Subcutaneous abdominal adipose tissue (tissue), 5 donors: ENCODE results near the gene SCAPER.
"Not testable (repeated sequence)": the region's sequence is repeated elsewhere in the genome, so short reads cannot be mapped to it uniquely, and the experiment has no call there.

Experiments used
- H3K27ac ChIP-seq: one replicate; pipeline ENCODE4 v1.7.0; 2013; ENCODE audit warnings: low read depth, mild to moderate bottlenecking, inconsistent platforms, low read length, moderate library complexity
- H3K27me3 ChIP-seq, 5 donors: one replicate each; pipeline ENCODE4 v1.7.0; 2013; ENCODE audit warnings: low read length in 5 of 5, inconsistent platforms in 1 of 5; ENCODE audit not compliant: control insufficient read depth in 5 of 5, insufficient read depth in 4 of 5
- H3K36me3 ChIP-seq, 5 donors: one replicate each; pipeline ENCODE4 v1.7.0; 2013; ENCODE audit warnings: low read length in 5 of 5; ENCODE audit not compliant: control insufficient read depth in 5 of 5, insufficient read depth in 5 of 5
- H3K4me1 ChIP-seq, 5 donors: one replicate each; pipeline ENCODE4 v1.7.0; 2013; ENCODE audit warnings: low read length in 5 of 5, mild to moderate bottlenecking in 3 of 5, moderate library complexity in 1 of 5; ENCODE audit not compliant: control insufficient read depth in 5 of 5, insufficient read depth in 5 of 5
- H3K4me3 ChIP-seq, 5 donors: one replicate each; pipeline ENCODE4 v1.7.0; 2013; ENCODE audit warnings: low read length in 5 of 5, low read depth in 1 of 5
- H3K9ac ChIP-seq, 5 donors: one replicate each; pipeline ENCODE4 v1.7.0; 2013; ENCODE audit warnings: low read length in 5 of 5, mild to moderate bottlenecking in 4 of 5, moderate library complexity in 3 of 5
- H3K9me3 ChIP-seq, 5 donors: one replicate each; pipeline ENCODE4 v1.7.0; 2013; ENCODE audit warnings: low read length in 5 of 5; ENCODE audit not compliant: control insufficient read depth in 5 of 5
- donor health status: healthy.
- donor health status: healthy.
- donor health status: healthy.
- donor health status: healthy.
- donor health status: healthy.

SCAPER gene

DNA sequence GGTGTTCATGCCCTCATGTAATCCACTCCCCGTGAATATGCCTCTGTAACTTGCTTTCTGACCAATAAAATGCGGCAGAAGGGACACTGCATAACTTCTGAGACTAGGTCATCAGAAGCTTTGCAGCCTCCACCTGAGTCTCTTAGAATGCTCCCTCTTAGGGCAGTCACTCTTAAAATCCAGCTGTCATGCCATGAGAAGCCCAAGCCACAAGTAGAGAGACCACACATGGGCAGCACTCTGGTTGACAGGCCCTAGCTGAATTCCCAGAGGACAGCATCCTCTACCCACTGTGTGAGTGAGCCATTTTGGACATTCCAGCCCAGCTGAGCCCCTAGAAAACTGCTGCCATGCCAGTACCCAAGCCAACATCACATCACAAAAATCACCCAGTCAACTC lies 41.4 kb downstream of the SCAPER start:
- Histone ChIP-seq H3K36me3 (no peaks in the 10 kb centered on the region), H3K9me3 (no peaks in the 10 kb centered on the region), H3K27me3 (no peaks in the 10 kb centered on the region), H3K27ac (no peak overlapping the region), H3K4me1 (no peaks in the 10 kb centered on the region), H3K4me3 (no peak overlapping the region), H3K9ac (no peak overlapping the region)

- Histone ChIP-seq H3K9ac (no peak overlapping the region), H3K4me1 (no peaks in the 10 kb centered on the region)
Observed at GRCh38 chr15:76863123-76863522, 42.0 kb downstream of the SCAPER start.

GRCh38 chr15:76861815-76862397 lies 43.2 kb downstream of the SCAPER start:
- no peak overlapping the region for H3K27ac ChIP-seq
- no peak overlapping the region for H3K9ac ChIP-seq
- H3K27me3 ChIP-seq = no peaks in the 10 kb centered on the region
- H3K4me1 ChIP-seq = no peaks in the 10 kb centered on the region
- peaks cover 0 to 3% (median 0%) of the 10 kb centered on the region in 5 donors for H3K36me3 ChIP-seq
- no peak overlapping the region for H3K4me3 ChIP-seq
- H3K9me3 ChIP-seq = no peaks in the 10 kb centered on the region

More at GRCh38 chr15:76863123-76863522, 42.0 kb downstream of the SCAPER start:
- Histone ChIP-seq H3K36me3 (peaks cover 0 to 3% (median 0%) of the 10 kb centered on the region in 5 donors), H3K9me3 (no peaks in the 10 kb centered on the region), H3K27ac (no peak overlapping the region), H3K4me3 (no peak overlapping the region), H3K27me3 (no peaks in the 10 kb centered on the region)

DNA sequence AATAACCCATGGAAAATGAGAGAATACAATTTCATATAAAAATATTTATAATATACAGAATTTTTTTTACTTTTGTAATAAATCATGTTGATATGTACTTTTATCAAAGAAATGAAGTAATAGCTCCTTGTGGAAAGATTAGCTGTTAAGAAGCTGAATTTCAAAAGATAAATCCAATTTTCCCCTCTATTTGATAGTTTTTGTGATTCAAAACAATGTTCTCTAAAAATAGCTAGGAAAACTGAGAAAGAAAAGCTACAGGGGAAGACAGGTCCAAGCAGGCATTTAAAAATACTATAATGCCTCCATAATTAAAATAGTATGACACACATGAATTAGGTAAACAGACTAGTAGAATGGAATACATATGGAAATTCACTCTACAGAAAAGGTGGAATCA lies 44.9 kb downstream of the SCAPER start:
- Histone ChIP-seq H3K4me3 (no peak overlapping the region), H3K4me1 (no peaks in the 10 kb centered on the region), H3K27me3 (no peaks in the 10 kb centered on the region), H3K27ac (no peak overlapping the region), H3K36me3 (peaks cover 0 to 11% (median 3%) of the 10 kb centered on the region in 5 donors), H3K9ac (no peak overlapping the region), H3K9me3 (no peaks in the 10 kb centered on the region)

GRCh38 chr15:76850367-76850766 lies 54.8 kb downstream of the SCAPER start:
- not testable (repeated sequence) for H3K4me3 ChIP-seq, H3K9ac ChIP-seq
- H3K36me3 ChIP-seq = peaks cover 4 to 30% (median 13%) of the 10 kb centered on the region in 5 donors

DNA sequence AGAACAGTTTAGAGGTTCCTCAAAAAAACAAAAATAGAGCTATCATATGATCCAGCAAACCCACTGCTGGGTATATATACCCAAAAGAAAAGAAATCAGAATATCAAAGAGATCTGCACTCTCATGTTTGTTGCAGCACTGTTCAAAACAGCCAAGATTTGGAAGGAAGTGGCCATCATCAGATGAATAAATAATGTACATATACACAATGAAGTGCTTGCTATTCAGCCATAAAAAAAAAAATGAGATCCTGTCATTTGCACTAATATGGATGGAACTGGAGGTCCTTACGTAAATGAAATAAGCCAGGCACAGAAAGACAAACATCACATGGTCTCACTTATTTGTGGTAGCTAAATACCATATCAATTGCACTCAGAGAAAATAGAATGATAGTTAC lies 58.4 kb downstream of the SCAPER start:
- H3K4me1 ChIP-seq = no peaks in the 10 kb centered on the region
- H3K4me3 ChIP-seq = no peak overlapping the region
- H3K36me3 ChIP-seq = peaks cover 4 to 14% (median 7%) of the 10 kb centered on the region in 5 donors
- H3K9me3 ChIP-seq = peaks cover 0 to 7% (median 4%) of the 10 kb centered on the region in 5 donors
- no peak overlapping the region for H3K27ac ChIP-seq
- H3K27me3 ChIP-seq = no peaks in the 10 kb centered on the region
- no peak overlapping the region for H3K9ac ChIP-seq

More at GRCh38 chr15:76850367-76850766, 54.8 kb downstream of the SCAPER start:
- H3K9me3 ChIP-seq = peaks cover 0 to 16% (median 9%) of the 10 kb centered on the region in 5 donors
- H3K4me1 ChIP-seq, H3K27ac ChIP-seq, H3K27me3 ChIP-seq: not testable (repeated sequence)

GRCh38 chr15:76844096-76844495 lies 61.0 kb downstream of the SCAPER start:
- Histone ChIP-seq H3K4me3 (no peak overlapping the region), H3K9ac (no peak overlapping the region), H3K9me3 (no peaks in the 10 kb centered on the region), H3K27me3 (no peaks in the 10 kb centered on the region), H3K4me1 (no peaks in the 10 kb centered on the region), H3K36me3 (peaks cover 0 to 3% (median under 1%) of the 10 kb centered on the region in 5 donors), H3K27ac (no peak overlapping the region)

DNA sequence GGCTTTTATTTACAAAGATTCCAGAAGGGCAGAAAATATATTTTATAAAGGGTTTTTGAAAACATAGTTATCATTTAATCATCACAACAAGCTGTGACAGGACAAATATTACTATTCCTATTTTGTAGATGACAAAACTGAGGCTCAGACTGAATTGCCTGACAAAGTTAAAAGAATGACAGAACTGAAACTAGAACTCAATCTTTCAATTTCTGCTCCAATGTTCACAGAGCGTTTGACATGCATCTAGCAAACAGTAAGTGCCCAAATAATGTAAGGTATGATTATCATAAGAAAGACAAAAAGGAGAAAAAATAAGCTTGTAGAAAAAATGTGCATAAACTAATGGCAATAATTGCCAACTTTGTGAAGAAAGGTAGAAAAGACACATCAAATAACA lies 61.9 kb downstream of the SCAPER start:
- no peaks in the 10 kb centered on the region for H3K4me1 ChIP-seq
- no peak overlapping the region for H3K27ac ChIP-seq
- H3K4me3 ChIP-seq = no peak overlapping the region
- H3K9me3 ChIP-seq = no peaks in the 10 kb centered on the region
- no peaks in the 10 kb centered on the region for H3K27me3 ChIP-seq
- H3K36me3 ChIP-seq = peaks cover 0 to 3% (median 0%) of the 10 kb centered on the region in 5 donors
- no peak overlapping the region for H3K9ac ChIP-seq

DNA sequence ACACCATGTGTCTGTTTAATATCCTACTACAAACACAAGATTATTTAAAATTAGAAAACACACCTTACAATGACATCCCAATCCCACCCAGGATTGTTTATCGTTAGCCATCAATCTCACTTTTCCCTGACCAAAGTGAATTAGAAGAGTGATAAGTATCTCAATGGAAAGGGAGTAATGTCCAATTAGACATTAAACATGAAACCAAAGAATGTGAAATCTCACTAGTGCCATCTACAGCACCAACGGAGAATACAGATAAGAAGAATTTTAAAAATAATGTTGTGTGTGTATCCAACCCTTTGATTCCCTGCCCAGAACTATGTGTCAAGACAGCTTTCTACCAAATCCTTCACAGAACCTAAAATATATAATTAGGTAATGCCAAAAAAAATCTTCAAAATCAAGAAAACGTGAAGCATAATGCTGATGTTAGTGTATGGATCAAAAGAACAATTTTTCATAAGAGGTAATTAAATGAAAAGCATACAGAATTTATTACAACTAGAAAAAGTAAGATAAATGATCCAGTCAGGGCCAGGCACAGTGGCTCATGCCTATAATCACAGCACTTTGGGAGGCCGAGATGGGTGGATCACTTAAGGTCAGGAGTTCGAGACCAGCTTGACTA lies 64.2 kb downstream of the SCAPER start:
- Histone ChIP-seq H3K4me3 (no peak overlapping the region), H3K9me3 (no peaks in the 10 kb centered on the region), H3K27ac (no peak overlapping the region), H3K9ac (no peak overlapping the region), H3K36me3 (peaks cover 0 to 3% (median 0%) of the 10 kb centered on the region in 5 donors), H3K4me1 (no peaks in the 10 kb centered on the region), H3K27me3 (no peaks in the 10 kb centered on the region)

DNA sequence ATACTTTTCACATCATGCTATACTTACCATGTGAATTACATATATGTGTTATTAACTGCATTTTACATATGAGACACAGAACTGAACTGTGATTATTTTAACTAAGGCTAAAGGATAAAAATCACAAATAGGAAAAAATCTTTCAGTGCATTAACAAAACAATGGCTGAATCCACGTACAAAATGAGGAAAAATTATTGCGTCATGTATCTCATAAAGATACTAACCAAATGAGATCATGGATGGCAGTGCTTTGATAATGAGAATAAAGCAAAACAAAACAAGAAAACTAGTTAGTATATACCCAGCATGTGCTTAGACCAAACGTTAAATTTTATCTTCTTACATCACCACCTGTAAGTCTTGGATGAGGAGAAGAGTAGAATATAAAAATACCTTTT lies 66.0 kb downstream of the SCAPER start:
- H3K9ac ChIP-seq = no peak overlapping the region
- no peak overlapping the region for H3K4me3 ChIP-seq
- no peaks in the 10 kb centered on the region for H3K27me3 ChIP-seq
- peaks cover 0 to 3% (median 0%) of the 10 kb centered on the region in 5 donors for H3K36me3 ChIP-seq
- no peaks in the 10 kb centered on the region for H3K9me3 ChIP-seq
- H3K27ac ChIP-seq = no peak overlapping the region
- H3K4me1 ChIP-seq = no peaks in the 10 kb centered on the region
